ENCODE data around the gene HOXD4.

DNA sequence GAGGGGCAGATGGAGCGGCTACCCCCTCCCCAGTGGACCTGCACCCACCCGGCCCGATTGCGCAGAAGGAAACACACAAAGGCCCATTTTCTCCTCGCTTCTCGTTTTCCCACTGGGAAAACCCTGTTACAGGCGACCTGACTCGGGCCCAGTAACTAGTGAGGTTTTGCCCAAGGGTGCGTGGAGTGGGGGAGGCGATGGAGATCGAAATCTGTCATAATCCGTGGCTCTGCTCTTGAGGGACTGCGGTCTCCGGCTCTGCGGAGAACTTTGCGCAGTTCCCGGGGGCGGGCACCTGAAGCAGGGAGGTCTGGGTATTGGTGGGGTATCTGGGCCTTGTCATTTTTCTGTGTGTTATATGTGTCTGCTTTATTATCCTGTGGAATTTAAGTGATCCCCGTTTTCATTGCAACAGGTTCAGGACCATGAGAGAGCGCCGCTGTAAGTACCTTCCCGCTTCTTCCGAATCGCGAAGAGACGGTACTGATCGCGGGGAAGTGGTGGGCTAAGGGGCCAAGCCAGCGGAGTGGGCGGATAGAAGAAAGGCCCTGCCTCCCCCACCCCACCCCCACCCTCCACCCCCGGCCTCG is 4.0 kb upstream of the HOXD4 start:
- no peak for TF ChIP-seq POLR2AphosphoS5 (IDR thresholded peaks at IDR 0.05; ENCODE audit: low read depth, low read length)
- no peak for TF ChIP-seq CBX3 (IDR thresholded peaks at IDR 0.05; ENCODE audit: low read depth)
- TF ChIP-seq CTCF (IDR thresholded peaks at IDR 0.05 in 2 of 3, conservative IDR thresholded peaks at IDR 0.05 in 1 of 3; ENCODE audit: borderline replicate concordance in 1 of 3, insufficient read depth in 1 of 3, low read depth in 2 of 3, low read length in 2 of 3): no peak
- no peak for TF ChIP-seq ATF3 (IDR thresholded peaks at IDR 0.05)
